Measurements from ENCODE around the gene TMTC1. TPM values are rescaled to one million over a fixed set of nuclear protein-coding genes. Genes with fewer than 3 reads are reported as not detected.

TMTC1 gene
- total RNA-seq, 4 donors from 2014 or later = 7.4 to 25.6 (median 15.4) TPM

DNA sequence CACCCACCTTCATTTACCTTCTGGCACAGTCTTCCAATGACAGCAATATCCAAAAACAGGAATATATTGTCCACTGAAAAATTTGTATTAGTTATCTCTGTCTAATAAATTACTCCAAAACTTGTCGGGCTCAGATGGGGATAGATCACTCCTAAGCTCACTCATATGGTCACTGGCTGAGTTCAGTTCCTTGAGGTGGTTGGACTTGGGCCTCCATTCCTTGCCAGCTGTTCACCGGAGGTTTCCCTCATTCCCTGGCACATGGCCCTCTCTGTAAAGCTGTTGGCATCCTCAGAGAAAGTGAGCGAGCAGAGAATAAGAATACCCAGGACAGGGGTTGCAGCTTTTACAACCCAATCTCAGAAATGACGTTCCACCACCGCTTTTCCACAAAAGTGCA is 81.5 kb downstream of the TMTC1 start:
- Histone ChIP-seq H3K9me3 (no peaks in the 10 kb centered on the region), H3K36me3 (no peaks in the 10 kb centered on the region)

GRCh38 chr12:29700761-29701481 is 82.8 kb downstream of the TMTC1 start:
- TF ChIP-seq POLR2A (IDR thresholded peaks at IDR 0.05) = no peak
- H3K27ac ChIP-seq = no peak overlapping the region
- no peaks in the 10 kb centered on the region for H3K9me3 ChIP-seq
- H3K27me3 ChIP-seq = no peaks in the 10 kb centered on the region
- no peak for DNase-seq
- no peaks in the 10 kb centered on the region for H3K36me3 ChIP-seq
- no peaks in the 10 kb centered on the region for H3K4me1 ChIP-seq
- H3K4me3 ChIP-seq = no peak overlapping the region

More for the DNA sequence above, 81.5 kb downstream of the TMTC1 start:
- Histone ChIP-seq H3K27me3 (no peaks in the 10 kb centered on the region), H3K27ac (no peak overlapping the region), H3K4me1 (no peaks in the 10 kb centered on the region), H3K4me3 (no peak overlapping the region)
- TF ChIP-seq, protein P1, sequence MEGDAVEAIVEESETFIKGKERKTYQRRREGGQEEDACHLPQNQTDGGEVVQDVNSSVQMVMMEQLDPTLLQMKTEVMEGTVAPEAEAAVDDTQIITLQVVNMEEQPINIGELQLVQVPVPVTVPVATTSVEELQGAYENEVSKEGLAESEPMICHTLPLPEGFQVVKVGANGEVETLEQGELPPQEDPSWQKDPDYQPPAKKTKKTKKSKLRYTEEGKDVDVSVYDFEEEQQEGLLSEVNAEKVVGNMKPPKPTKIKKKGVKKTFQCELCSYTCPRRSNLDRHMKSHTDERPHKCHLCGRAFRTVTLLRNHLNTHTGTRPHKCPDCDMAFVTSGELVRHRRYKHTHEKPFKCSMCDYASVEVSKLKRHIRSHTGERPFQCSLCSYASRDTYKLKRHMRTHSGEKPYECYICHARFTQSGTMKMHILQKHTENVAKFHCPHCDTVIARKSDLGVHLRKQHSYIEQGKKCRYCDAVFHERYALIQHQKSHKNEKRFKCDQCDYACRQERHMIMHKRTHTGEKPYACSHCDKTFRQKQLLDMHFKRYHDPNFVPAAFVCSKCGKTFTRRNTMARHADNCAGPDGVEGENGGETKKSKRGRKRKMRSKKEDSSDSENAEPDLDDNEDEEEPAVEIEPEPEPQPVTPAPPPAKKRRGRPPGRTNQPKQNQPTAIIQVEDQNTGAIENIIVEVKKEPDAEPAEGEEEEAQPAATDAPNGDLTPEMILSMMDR (IDR thresholded peaks at IDR 0.05) = no peak
- no peak for TF ChIP-seq POLR2A (IDR thresholded peaks at IDR 0.05)
- no peak for DNase-seq

DNA sequence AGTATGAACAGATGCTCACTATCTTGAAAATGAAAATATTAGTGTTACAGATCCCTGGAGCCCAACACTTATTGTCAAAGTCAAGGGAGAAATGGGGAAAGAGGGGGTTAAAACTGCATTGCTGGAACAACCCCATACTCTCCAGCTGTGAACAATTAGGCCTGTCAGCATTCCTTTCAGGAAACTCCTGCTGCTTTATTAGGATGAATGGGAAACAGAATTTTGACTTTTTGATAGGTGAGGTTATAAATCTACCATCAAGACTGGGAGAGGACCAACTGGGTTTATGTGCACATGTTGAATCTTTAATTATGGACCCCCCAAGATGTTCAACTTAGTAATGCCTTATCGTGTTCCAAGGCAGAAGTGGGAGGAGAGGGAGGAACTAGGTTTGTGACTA is 85.0 kb downstream of the TMTC1 start:
- H3K9me3 ChIP-seq = no peaks in the 10 kb centered on the region

GRCh38 chr12:29695800-29696199 is 87.9 kb downstream of the TMTC1 start:
- no peaks in the 10 kb centered on the region for H3K4me1 ChIP-seq
- DNase-seq = no peak

More for the DNA sequence above, 85.0 kb downstream of the TMTC1 start:
- H3K27ac ChIP-seq = no peak overlapping the region
- no peaks in the 10 kb centered on the region for H3K4me1 ChIP-seq
- H3K4me3 ChIP-seq = no peak overlapping the region
- no peak for DNase-seq
- no peaks in the 10 kb centered on the region for H3K36me3 ChIP-seq
- H3K27me3 ChIP-seq = no peaks in the 10 kb centered on the region
- TF ChIP-seq, protein P1 (IDR thresholded peaks at IDR 0.05) = no peak
- no peak for TF ChIP-seq POLR2A (IDR thresholded peaks at IDR 0.05)

DNA sequence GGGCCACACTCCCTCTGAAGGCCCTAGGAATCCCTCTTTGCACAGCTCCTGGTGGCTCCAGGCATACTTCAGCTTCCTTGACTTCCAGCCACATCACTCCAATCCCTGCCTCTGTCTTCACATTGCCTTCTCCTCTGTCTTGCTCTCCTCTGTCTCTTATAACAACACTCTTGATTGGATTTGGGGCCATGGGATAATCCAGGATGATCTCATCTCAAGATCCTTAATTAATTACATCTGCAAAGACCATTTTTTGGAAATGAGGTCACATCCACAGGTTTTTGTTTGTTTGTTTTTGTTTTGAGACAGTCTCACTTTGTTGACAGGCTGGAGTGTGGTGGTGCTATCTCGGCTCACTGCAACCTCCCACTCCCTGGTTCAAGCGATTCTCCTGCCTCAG is 88.7 kb downstream of the TMTC1 start:
- H3K27me3 ChIP-seq = no peaks in the 10 kb centered on the region
- no peak overlapping the region for H3K4me3 ChIP-seq
- TF ChIP-seq, protein P1 (IDR thresholded peaks at IDR 0.05) = no peak
- no peak for TF ChIP-seq POLR2A (IDR thresholded peaks at IDR 0.05)
- no peaks in the 10 kb centered on the region for H3K4me1 ChIP-seq
- no peaks in the 10 kb centered on the region for H3K9me3 ChIP-seq
- no peak for DNase-seq
- no peak overlapping the region for H3K27ac ChIP-seq
- H3K36me3 ChIP-seq = no peaks in the 10 kb centered on the region

More at GRCh38 chr12:29695800-29696199, 87.9 kb downstream of the TMTC1 start:
- Histone ChIP-seq H3K36me3 (no peaks in the 10 kb centered on the region), H3K4me3 (no peak overlapping the region), H3K9me3 (no peaks in the 10 kb centered on the region), H3K27me3 (no peaks in the 10 kb centered on the region), H3K27ac (no peak overlapping the region)
- TF ChIP-seq, protein P1 (IDR thresholded peaks at IDR 0.05) = no peak
- TF ChIP-seq POLR2A (IDR thresholded peaks at IDR 0.05) = no peak

GRCh38 chr12:29694002-29694401 is 89.7 kb downstream of the TMTC1 start:
- Histone ChIP-seq H3K36me3 (no peaks in the 10 kb centered on the region), H3K9me3 (no peaks in the 10 kb centered on the region), H3K4me3 (no peak overlapping the region), H3K27ac (no peak overlapping the region), H3K4me1 (no peaks in the 10 kb centered on the region), H3K27me3 (no peaks in the 10 kb centered on the region)
- TF ChIP-seq, protein P1 (IDR thresholded peaks at IDR 0.05) = no peak
- no peak for TF ChIP-seq POLR2A (IDR thresholded peaks at IDR 0.05)
- no peak for DNase-seq
